Measurements from ENCODE around the gene CCDC34. TPM values are rescaled to one million over a fixed set of nuclear protein-coding genes. Genes with fewer than 3 reads are reported as not detected.

CCDC34 gene, protein sequence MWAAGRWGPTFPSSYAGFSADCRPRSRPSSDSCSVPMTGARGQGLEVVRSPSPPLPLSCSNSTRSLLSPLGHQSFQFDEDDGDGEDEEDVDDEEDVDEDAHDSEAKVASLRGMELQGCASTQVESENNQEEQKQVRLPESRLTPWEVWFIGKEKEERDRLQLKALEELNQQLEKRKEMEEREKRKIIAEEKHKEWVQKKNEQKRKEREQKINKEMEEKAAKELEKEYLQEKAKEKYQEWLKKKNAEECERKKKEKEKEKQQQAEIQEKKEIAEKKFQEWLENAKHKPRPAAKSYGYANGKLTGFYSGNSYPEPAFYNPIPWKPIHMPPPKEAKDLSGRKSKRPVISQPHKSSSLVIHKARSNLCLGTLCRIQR
- total RNA-seq = 3.4 and 6.8 TPM in 2 replicates

DNA sequence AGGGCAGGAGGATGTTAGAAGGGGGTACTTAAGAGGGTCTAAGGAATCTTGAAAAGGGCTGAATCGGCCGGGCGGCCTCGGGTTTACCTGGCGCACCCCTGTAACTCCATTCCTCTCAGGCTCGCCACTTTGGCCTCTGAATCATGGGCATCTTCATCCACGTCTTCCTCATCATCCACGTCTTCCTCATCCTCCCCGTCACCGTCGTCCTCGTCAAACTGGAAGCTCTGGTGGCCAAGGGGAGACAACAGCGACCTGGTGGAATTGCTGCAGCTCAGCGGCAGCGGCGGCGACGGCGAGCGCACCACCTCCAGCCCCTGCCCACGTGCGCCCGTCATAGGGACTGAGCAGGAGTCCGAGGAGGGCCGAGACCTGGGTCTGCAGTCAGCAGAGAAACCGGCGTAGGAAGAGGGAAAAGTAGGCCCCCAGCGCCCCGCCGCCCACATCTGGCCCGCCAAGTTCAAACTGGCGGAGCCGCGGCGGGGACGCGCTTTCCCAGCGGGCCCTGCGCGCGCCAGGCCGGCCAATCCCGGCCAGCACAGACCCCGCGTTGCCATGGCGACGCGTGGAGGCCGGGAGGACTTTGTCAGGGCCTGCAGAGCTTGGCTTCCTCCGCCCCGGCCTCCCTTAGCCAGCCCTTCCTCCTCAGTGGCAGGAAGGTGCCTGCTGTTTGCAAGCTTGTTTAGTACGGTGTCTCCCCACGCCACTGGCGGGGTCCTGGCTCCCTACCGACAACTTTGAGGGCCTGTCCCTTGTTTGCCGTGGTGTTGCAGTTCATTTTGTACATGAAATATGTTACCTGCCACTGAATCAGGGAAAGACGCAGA lies at the start of gene CCDC34:
TSS of gene CCDC34 (minus strand) at position 467 of the 827 bp plus-strand sequence. CDS start at position 446, 21 bp downstream.
- DNase-seq (ENCODE audit: extremely low read depth, low read depth, low spot score) = no peak

DNA sequence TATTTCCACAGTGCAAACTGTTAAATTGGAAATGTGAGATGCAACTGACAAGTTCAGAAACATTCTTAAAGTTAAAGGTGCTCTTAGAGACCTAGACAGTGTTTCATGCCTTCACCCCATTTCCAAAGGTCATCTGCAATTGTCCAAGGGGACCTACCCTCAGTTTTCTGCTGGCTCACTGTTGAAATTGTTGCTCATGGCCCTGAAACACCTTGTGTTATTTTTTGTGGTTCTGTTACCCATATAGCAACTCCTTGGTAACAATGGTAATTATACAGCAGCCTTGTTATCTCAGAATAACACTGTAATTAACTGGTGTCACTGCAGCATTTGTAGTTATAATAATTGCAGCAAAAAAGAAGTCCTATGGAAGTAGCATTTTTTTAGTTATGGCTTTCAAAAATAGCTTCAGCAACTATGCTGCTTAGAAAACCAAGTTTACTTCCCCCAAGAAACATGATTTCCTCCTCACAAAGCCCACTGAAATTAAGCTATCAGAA lies 49.2 kb upstream of the CCDC34 start:
- no peak for DNase-seq (ENCODE audit: extremely low read depth, low read depth, low spot score)

DNA sequence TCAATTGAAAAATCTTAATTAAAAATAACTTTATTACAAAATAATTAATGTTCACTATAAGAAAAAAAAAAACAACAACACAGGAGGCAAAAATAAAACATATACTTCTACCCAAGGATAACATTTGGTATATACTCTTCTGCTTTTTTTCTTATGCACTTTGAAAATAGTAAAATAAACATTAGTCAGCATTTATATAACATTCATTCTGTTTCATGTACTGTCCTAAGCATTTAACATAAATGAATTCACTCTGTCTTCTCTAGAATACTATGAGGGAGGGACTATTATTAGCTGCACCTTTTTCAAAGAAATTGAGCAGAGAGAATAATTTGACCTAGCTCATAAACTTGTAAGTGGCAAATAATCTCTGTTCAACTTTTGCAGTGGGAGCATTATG lies 48.3 kb upstream of the CCDC34 start:
- no peak for DNase-seq (ENCODE audit: extremely low read depth, low read depth, low spot score)

DNA sequence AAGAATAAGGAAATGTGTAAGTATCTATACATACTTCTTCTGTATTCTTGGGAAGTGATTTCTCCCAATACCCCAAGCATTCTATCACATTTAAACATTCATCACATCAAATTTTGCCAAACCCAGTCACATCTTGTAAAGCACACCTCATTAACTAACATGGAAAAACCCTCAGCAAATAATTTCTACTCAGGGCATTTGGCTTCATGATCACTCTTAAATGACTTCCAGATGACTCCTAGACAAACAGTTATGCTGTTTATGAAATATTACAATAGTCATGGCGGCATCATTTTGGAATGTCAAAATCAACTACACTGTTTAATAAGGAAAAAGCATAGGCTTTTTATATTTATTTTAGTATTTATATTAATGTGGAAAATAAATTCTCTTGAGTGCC lies 47.3 kb upstream of the CCDC34 start:
- no peak for DNase-seq (ENCODE audit: extremely low read depth, low read depth, low spot score)

DNA sequence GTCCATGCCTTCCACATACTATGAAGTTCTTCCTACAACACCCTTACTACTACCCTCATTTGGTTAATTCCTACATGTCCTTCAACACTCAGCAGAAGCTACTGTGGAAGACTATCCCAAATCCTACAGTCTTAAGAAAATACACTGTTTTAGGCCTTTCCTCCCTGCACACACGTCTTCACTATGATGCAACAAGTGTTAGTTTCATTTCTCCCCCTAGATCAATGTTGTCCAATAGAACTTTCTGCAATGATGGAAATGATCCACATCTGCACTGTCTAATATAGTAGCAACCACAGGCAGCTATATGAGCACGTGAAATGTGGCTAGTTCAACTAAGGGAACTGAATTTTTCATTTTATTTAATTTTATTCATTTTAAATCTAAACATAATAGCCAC lies 46.7 kb upstream of the CCDC34 start:
- no peak for DNase-seq (ENCODE audit: extremely low read depth, low read depth, low spot score)

DNA sequence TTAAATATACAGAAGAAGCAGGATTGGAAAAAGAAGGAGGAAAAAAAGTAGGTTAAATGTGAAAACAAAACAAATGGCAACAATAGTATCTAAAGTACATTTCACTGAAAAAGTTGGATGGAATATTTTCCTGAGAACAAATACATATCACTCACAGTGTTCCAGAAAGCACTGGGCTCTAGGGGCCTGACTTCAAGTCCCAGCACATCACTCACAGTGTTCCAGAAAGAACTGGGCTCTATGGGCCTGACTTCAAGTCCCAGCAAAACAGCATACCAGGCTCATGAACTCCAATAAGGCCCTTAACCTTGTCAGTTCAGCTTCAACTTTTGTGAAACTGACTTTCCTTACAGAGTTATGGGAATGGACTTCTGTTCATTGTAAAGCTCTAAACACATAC lies 46.0 kb upstream of the CCDC34 start:
- no peak for DNase-seq (ENCODE audit: extremely low read depth, low read depth, low spot score)

DNA sequence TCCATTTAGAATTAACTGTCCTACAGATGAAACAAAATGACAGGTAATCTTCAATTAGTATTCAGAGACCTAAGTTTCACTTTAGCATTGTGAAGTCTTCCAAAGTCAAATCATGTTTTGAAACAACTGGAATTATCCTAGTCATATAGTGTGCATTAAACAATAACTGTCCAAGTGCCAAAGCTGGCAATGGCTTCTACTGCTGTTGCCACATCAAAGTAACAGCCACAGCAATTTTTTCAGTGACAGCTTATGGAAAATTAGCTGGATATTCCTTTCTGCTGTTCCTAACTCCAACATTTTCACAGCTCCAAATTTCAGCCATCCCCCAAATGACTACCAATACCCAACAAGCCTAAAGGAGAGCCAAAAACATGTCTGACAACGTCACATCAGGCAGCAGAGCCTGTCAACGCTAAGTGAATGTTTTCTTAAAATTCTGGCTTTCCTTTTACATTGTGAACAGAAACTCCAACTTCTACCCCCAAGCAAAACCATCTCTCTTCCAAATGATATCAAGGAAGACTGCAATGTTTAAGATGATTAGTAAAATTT lies 45.3 kb upstream of the CCDC34 start:
- DNase-seq (ENCODE audit: extremely low read depth, low read depth, low spot score) = no peak

DNA sequence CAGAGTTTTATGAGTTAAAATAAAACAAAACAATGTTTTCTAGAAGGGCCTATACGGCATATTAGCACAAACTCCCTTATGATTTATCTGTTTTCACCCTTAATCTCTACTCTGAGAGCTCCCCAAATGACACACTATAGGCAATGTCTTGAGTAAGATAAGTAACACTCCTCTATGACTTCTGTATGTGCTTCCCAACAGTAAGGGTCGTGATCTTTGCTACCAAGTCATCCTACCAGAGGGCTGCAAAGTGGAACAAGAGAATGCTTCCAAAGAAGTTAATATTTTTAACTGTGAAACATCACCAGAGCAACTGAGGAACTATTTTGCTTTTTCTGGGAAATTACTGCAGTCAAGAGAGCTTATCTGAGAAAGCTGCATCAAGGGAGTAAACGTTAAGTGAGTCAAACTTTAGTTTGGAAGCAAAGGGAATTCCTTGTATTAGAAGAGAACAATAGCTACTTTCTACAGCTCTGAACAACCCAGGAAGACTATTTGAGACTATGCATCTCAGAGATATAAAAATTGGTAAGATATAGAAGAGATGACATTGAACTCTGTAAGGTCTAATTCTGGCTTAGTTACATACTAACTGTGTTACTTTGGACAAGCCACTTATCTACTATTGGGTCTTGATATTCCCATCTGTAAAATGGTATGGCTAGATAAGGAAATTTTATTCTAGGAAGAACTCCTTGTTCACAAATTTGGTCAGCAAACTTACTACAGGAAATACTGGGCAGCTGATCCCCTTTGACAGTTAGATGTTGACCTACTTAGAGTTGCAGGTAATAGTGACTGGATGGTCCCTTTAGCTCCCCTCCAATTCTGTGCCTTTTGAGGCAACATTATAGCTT lies 43.7 kb upstream of the CCDC34 start:
- DNase-seq (ENCODE audit: extremely low read depth, low read depth, low spot score) = no peak

DNA sequence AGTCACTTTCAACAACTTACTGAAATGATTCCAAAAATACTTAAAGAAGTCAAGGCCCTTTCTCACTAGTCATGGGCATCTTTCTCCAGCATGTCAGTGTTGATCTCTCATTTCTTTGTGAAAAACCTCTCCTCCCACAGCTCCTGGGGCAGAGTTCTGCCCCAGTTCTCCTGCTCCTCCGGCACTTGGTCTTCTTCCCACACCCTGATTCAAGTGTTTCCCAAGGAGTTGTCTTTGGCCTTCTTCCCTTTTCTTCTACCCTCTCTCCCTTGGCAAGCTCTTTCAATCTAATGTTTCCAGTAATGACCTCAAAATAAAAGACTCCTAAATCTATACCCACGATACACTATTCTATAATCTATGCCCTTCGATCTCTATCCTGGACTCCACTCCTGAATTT lies 42.1 kb upstream of the CCDC34 start:
- no peak for DNase-seq (ENCODE audit: extremely low read depth, low read depth, low spot score)

DNA sequence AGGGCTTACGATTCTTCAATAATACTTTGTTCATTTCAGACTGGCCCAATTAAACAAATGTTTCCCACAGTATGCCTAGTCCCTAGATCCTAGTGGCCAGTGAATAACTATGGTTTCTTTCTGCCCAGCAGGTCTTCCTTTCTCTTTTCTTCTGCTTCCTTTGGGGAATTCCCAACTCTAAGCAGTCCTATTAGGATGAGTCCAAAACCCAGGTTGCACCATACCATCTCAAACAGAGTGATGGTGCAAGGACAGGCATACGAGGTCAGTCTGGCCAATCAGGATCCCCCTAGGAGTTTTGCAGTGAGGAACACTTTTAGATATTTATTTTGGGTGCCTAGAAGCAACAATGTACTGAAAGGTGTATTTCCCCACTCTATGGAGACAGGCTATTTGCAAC lies 41.4 kb upstream of the CCDC34 start:
- no peak for DNase-seq (ENCODE audit: extremely low read depth, low read depth, low spot score)

DNA sequence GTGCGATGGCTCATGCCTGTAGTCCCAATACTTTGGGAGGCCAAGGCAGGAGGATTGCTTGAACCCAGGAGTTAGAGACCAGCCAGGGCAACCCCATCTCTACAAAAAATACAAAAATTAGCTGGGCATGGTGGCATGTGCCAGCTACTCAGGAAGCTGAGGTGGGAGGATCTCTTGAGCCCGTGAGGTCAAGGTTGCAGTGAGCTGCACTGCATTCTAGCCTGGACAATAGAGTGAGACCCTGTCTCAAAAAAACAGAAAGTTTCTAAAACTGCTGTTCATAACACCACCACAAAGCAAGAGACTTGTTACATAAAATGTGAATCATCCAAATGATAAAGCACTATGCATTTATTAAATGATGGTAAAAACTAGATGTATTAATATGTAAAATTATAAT lies 40.2 kb upstream of the CCDC34 start:
- no peak for DNase-seq (ENCODE audit: extremely low read depth, low read depth, low spot score)

DNA sequence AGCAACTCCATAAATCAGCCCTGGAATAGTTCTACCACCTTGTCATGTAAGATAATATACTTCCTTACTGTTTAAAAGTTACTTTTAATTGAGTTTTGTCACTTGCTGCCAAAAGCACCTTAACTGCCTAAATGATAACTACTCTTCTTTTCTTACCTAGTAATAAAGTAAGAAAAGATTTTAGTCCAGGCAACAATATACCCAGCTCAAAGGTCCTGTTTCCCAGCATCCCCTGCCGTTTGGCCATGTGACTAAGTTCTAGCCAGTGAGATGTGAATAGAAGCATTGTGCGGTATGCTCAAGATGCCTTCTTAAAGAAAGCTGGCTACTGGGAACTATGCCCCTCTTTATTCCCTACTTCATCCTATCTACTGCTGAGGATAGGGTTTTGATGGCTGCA lies 39.4 kb upstream of the CCDC34 start:
- no peak for DNase-seq (ENCODE audit: extremely low read depth, low read depth, low spot score)

DNA sequence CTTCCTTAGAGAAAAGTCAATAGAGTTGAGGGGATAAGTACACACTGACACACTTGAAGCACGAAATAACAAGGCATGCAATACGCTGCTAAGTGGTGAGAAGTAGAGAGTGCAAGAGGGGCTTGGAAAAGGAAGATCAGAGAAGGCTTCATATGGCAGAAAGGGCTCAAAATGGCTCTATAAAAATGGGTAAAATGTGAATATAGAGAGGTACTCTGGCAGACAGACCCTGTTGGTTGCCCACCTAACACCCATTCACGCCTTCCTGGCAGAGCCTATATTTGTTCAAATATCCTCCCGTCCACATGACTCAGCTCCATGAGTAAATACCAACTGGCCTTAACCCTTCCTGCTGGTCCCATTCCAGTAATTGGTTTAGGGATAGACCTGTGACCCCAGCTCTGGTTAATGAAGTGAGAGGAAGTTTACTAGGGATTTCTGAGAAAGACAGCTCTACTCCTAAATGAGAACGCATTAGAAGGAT lies 38.9 kb upstream of the CCDC34 start:
- DNase-seq (ENCODE audit: extremely low read depth, low read depth, low spot score) = no peak

DNA sequence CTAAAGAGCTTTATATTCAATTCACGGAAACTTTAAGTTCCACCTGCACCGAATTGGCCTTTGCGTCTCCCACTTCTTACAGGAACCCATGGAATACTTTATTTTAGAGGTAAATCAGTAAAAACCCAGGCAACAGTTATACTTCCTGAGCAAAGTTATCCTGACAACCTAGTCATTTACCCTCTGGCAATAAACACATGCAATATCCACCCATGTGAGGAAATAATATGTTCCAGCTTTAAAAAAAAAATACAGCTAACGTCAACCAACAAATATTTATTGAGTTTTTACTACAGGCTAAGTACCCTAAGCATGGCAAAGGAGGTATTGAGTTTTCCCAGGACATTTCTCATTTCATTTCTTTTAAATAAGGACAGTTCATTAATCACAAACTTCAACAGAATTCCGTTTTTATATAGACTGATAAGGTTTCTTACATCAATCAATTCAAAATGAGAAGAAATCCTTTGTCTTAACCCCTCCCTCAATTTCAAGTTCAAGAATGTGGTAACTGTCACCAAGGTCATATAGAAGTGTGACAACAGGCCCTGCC lies 38.3 kb upstream of the CCDC34 start:
- no peak for DNase-seq (ENCODE audit: extremely low read depth, low read depth, low spot score)

DNA sequence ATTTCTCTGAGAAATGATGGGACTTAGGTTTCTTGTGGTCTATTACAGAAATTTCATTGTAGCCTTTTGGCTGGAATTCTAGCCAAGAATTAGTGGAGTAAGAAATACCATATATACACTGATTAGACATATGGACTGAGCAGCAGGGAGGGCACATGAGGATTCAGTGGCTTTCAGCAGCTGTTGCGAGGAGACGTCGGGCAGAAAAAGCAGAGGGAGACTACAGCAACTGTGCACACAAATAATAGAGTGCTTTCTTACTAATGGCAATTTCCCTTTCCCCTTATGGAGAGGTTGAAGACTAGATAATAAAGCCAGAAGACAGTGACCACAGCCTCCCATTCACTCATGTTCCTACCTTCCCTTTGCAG lies 35.4 kb upstream of the CCDC34 start:
- DNase-seq (ENCODE audit: extremely low read depth, low read depth, low spot score) = no peak

DNA sequence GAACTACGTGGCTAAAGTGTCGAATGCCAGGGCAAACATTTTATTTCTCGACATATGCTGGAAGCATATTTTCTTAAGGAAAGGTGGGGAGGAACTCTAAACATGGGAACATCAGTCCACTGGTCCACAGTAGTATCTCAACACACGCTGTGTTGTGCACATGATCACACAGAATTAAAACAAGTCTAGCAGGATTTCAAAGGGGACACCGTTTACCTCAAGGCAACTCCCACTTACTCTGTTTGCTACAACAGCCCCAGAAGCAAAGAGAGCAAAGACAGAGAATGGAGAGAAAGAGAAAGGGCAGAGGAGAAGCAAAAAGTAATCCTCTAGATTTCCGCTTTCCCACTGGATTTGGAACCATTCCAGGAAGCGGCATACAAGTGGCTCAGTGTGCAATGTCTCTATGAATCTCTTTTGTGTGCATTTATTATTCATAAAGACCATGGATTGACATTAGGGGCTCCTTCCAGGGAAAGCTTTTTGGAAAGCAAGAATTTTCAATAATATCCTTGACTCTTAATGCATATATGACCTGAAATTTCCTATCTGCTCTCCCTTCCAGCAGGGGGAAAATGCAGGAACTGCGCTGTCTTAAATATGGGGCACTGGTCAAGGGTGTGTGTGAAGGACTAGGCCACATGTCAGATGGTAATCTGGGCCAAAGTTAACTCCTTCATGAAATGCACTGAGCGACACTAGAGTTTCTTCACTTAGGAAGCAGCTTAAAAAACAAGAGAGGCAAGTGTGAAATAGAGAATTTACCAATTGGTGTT lies 34.8 kb upstream of the CCDC34 start:
- DNase-seq (ENCODE audit: extremely low read depth, low read depth, low spot score) = no peak

DNA sequence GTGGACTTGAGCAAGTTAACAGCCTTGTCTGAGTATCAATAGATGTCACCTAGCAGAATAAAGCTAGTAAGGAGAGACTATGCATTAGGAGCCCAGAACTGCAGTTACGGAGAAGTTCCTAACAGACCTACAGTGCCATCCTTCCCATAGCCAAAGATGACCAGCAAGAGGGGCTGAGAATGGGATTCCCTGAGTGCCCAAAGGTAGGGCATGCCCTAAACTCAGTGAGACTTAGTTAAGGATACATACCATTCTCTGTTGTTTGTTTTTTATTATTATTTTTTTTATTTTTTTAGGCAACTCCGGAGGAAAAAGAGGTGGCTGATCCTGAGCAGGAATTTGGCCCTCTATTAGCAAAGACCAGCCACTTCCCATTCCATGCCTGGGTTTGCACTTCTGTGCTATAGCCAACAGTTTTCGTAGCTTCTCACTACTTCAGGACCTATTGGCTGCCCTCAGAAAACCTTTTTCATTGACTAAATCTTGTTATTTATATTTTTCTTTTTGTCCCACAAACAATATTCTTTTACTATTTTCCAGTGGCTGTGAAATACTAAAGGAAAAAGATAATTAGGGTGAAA lies 33.3 kb upstream of the CCDC34 start:
- no peak for DNase-seq (ENCODE audit: extremely low read depth, low read depth, low spot score)

DNA sequence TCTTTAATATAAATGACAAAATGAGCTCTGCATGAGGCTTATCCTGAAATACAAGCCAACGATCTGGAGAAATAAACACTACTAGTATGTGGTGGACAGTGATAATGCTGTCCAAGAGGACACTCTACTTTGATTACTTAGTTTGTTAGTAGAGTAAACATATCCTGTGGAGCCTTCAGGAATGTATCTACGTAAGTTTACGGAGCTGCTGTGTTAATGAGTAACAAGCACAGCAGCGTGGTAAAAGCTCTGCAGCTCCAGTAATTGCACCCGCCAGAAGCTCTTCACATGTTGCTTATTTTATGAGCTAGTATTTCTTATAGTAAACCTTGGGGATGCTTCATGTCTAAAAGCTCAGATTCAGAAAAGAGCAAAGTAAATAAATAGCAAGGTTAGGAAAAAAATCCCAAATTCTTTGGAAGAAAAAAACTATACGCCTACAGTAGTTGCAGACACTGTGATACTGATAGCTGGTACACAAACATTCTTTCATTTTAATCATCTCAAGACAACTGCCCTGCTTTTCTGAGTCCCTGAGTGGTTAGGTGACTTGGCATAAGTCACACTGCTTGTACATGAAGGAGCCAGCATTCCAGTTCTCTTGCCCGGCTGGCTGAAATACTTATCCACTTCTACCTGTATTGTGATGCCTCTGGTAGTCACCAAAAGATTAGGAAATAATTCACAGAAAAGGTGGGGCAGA lies 32.7 kb upstream of the CCDC34 start:
- DNase-seq (ENCODE audit: extremely low read depth, low read depth, low spot score) = no peak

Measured in glomerular endothelial cell (primary cell).